ENCODE measurements around the gene PSMF1. TPM values are rescaled to one million over a fixed set of nuclear protein-coding genes. Genes with fewer than 3 reads are reported as not detected.

PSMF1 gene
- total and polyA plus RNA-seq, 8 donors: 22.0 to 297 (median 43.2) TPM

DNA sequence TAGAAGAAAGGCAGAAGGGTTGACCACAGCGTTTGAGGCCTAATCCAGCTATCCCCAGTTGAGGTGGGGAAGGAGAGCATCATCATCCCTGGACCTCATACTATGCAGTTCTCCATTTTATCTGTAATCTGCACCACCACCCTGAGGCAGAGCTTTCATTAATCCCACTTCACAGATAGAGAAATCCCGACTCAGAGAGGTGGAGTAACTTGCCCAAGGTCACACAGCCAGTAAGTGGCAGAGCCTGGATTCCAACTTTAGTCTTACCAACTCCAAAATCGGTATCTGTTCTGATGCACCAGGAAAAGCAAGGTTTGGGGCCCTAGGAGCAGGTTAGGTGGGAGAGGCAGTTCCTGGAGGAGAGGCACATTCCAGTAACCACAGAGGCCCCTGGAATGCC lies 59.7 kb downstream of the PSMF1 start:
- Histone ChIP-seq H3K36me3 (peaks cover 0 to 65% (median 44%) of the 10 kb centered on the region in 4 donors), H3K9me3 (no peaks in the 10 kb centered on the region), H3K4me1 (no peaks in the 10 kb centered on the region), H3K27me3 (peaks cover 0 to 5% (median 0%) of the 10 kb centered on the region in 3 donors), H3K4me3 (no peak overlapping the region), H3K27ac (no peak overlapping the region)
- DNase-seq: no peak
- no peak for TF ChIP-seq POLR2AphosphoS5 (IDR thresholded peaks at IDR 0.05)
- no peak for TF ChIP-seq EP300 (IDR thresholded peaks at IDR 0.05)
- no peak for TF ChIP-seq CTCF (IDR thresholded peaks at IDR 0.05)
- TF ChIP-seq POLR2A (IDR thresholded peaks at IDR 0.05): no peak
- WGBS, 5 donors: 82 to 96% (median 89%) methylated on average over 3 of the region's 3 CpGs
- intact Hi-C loops (cut with DNase I; ENCODE audit: low total_unique reads): no loop called here

GRCh38 chr20:1178623-1179022 lies 60.2 kb downstream of the PSMF1 start:
- Histone ChIP-seq H3K27ac (no peak overlapping the region), H3K4me1 (no peaks in the 10 kb centered on the region), H3K9me3 (no peaks in the 10 kb centered on the region), H3K4me3 (no peak overlapping the region), H3K36me3 (peaks cover 0 to 60% (median 39%) of the 10 kb centered on the region in 4 donors), H3K27me3 (peaks cover 0 to 10% (median under 1%) of the 10 kb centered on the region in 3 donors)
- no peak for DNase-seq
- 91 to 93% (median 92%) methylated on average over 3 of the region's 3 CpGs for WGBS, 5 donors
- TF ChIP-seq POLR2A (IDR thresholded peaks at IDR 0.05): no peak
- TF ChIP-seq CTCF (IDR thresholded peaks at IDR 0.05): no peak
- no peak for TF ChIP-seq POLR2AphosphoS5 (IDR thresholded peaks at IDR 0.05)
- no peak for TF ChIP-seq EP300 (IDR thresholded peaks at IDR 0.05)
- intact Hi-C loops (cut with DNase I; ENCODE audit: low total_unique reads): no loop called here

DNA sequence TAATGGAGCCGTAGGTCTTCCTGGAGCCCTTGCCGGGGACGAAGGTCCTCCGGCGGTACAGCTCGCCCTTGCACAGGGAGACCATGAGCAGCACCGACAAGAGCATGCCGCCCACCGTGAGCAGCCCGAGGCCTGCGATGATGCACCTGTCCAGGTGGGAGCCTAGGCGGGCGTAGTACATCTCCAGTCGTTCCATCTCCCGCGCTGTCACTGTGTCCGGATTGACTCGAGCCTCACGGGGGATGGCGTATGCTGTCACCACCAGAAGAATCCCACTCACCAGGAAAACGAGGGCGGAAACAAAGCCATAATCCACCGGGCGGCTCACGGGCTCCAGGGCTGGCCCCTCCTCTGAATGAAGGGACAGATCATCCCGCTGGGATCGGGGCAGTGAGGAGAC lies 62.5 kb downstream of the PSMF1 start:
- H3K4me1 ChIP-seq: peaks cover 12 to 18% (median 15%) of the 10 kb centered on the region in 4 donors
- peaks cover 6 to 33% (median 24%) of the 10 kb centered on the region in 3 donors for H3K27me3 ChIP-seq
- H3K4me3 ChIP-seq: no peak overlapping the region
- H3K9me3 ChIP-seq: no peaks in the 10 kb centered on the region
- DNase-seq: no peak
- intact Hi-C loops (cut with DNase I; ENCODE audit: low total_unique reads): no loop called here
- H3K27ac ChIP-seq: no peak overlapping the region
- TF ChIP-seq POLR2AphosphoS5 (IDR thresholded peaks at IDR 0.05): no peak
- no peak for TF ChIP-seq EP300 (IDR thresholded peaks at IDR 0.05)
- no peak for TF ChIP-seq POLR2A (IDR thresholded peaks at IDR 0.05)
- no peak for TF ChIP-seq CTCF (IDR thresholded peaks at IDR 0.05)
- WGBS, 5 donors: 94 to 95% (median 95%) methylated on average over 23 to 27 of the region's 27 CpGs
- peaks cover 0 to 38% (median 16%) of the 10 kb centered on the region in 4 donors for H3K36me3 ChIP-seq

- H3K27me3 ChIP-seq: peaks cover 6 to 45% (median 25%) of the 10 kb centered on the region in 3 donors
- intact Hi-C loops (cut with DNase I; ENCODE audit: low total_unique reads): no loop called here
- H3K9me3 ChIP-seq: no peaks in the 10 kb centered on the region
- TF ChIP-seq EP300 (IDR thresholded peaks at IDR 0.05) (no peak), POLR2A (IDR thresholded peaks at IDR 0.05) (no peak), POLR2AphosphoS5 (IDR thresholded peaks at IDR 0.05) (no peak), CTCF (IDR thresholded peaks at IDR 0.05) (no peak)
- WGBS, 5 donors: 42 to 59% (median 51%) methylated on average over 4 of the region's 4 CpGs
- peaks cover 12 to 27% (median 18%) of the 10 kb centered on the region in 4 donors for H3K4me1 ChIP-seq
- peaks cover 0 to 26% (median 6%) of the 10 kb centered on the region in 4 donors for H3K36me3 ChIP-seq
- H3K4me3 ChIP-seq: no peak overlapping the region
- DNase-seq: no peak
- no peak overlapping the region for H3K27ac ChIP-seq
Observed at GRCh38 chr20:1182106-1182505, 63.7 kb downstream of the PSMF1 start.

All from stomach (tissue), 9 donors.